Left lung (tissue), 10 donors: ENCODE measurements around the gene GLRX3. TPM values are rescaled to one million over a fixed set of nuclear protein-coding genes. Genes with fewer than 3 reads are reported as not detected.
"Not testable (repeated sequence)": the region's sequence is repeated elsewhere in the genome, so short reads cannot be mapped to it uniquely, and the experiment has no call there.

Experiments
- ATAC-seq: fragments of 200-7000 bp; cut with Tn5 transposase; one replicate; pipeline ENCODE4 v1.9.1; 2020; ENCODE audit warnings: moderate library complexity
- DNase-seq, 4 donors: peaks; one replicate each; pipeline ENCODE4 v3.0.0-alpha.2; 2013 to 2020
- H3K27ac ChIP-seq, 2 donors: fragments of 200-600 bp; sonication (generic) in 1 of 2; one replicate each; pipeline versions ENCODE4 v1.5.0 to v1.8.0; 2020 to 2021
- H3K27me3 ChIP-seq, 2 donors: fragments of 200-600 bp; sonication (generic) in 1 of 2; one replicate each; pipeline versions ENCODE4 v1.5.0 to v1.8.0; 2020 to 2021
- H3K36me3 ChIP-seq, 2 donors: fragments of 200-600 bp; sonication (generic) in 1 of 2; one replicate each; pipeline versions ENCODE4 v1.5.0 to v1.8.0; 2020 to 2021
- H3K4me1 ChIP-seq, 2 donors: fragments of 200-600 bp; one replicate each; pipeline ENCODE4 v1.8.0; 2021
- H3K4me3 ChIP-seq, 2 donors: fragments of 200-600 bp; sonication (generic) in 1 of 2; one replicate each; pipeline versions ENCODE4 v1.5.0 to v1.8.0; 2020 to 2021; ENCODE audit warnings: mild to moderate bottlenecking in 1 of 2
- H3K9me3 ChIP-seq, 2 donors: fragments of 200-600 bp; sonication (generic) in 1 of 2; one replicate each; pipeline versions ENCODE4 v1.5.0 to v1.8.0; 2020 to 2021
- intact Hi-C, 2 donors: fragments of 100-400 bp; cut with DNase I; formaldehyde crosslinking; loops; one replicate each; pipeline versions ENCODE4 v1.11.2 to v1.14.2; 2022
- polyA plus RNA-seq, 6 donors: library from polyadenylated mRNA; unstranded; fragments of 120-200 nt; gene quantifications; one replicate each; pipeline ENCODE4 v1.2.1, GENCODE V29; 2013; ENCODE audit not compliant: insufficient read length in 6 of 6
- total RNA-seq, 2 donors: library from RNA; stranded (reverse); fragmentation: NEBNext Ultra II Directional; extraction: Animal tissue kit (Norgen Biotek cat#: 25700); gene quantifications; one replicate each; pipeline ENCODE4 v1.2.1, GENCODE V29; 2021
- TF ChIP-seq, protein P1 (sequence below), 2 donors: fragments of 200-600 bp; sonication (generic) in 1 of 2; IDR thresholded peaks; one replicate each; pipeline versions ENCODE4 v1.5.0 to v1.8.0; 2021; ENCODE audit warnings: antibody characterized with exemption in 2 of 2
- donor health status: DM: no; HTN: yes; CAD: no.
- donor health status: DM: no; HTN: no; CAD: no.

GLRX3 gene
- total and polyA plus RNA-seq, 8 donors = 67.3 to 88.6 (median 75.9) TPM

DNA sequence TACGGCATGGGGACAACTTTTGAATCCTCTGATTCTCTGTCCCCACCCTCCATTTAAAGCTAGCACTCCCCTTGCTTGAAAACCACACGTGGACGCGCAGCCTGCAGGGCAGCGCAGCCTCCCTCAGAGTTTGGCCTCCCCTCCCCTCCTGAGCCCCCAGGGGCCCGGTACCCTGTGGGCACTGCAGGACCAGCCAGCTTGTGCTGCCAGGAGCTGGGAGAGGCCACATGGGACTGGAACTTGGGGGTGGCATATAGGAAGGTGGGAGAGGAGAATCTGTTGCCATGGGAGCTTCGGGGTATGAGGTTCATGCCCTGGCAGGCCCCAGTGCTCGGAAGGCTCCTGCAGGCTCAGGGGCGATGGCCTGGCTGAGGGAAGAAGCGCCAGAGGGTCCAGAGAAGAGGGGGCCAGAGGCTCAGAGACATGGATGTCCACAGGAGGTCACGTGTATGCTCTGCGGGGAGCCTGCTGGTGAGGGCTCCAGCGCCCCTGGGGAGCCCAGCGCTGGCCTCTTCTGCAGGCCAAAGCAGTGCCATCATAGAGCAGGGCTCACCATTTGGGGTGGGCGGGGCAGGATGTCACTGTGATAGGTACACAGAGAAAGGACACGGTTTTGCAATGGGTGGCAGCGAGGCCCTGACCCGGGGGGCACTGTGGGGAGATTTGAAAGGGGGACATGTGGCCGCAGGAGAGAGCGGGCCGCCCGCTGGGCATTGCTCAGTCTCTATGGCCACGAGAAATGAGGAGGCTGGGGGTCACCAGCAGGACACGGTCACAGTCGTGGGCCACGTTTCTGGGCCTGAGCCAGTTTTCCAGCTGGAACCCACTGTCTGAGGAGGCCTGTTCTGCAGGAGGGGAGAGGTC is 64.2 kb downstream of the GLRX3 start:
- intact Hi-C loops = no loop called here
- no peaks in the 10 kb centered on the region for H3K36me3 ChIP-seq
- ATAC-seq (no peak), DNase-seq (no peak)
- no peaks in the 10 kb centered on the region for H3K9me3 ChIP-seq
- H3K27me3 ChIP-seq = peaks cover 0 to 29% of the 10 kb centered on the region in 2 donors
- TF ChIP-seq, protein P1, sequence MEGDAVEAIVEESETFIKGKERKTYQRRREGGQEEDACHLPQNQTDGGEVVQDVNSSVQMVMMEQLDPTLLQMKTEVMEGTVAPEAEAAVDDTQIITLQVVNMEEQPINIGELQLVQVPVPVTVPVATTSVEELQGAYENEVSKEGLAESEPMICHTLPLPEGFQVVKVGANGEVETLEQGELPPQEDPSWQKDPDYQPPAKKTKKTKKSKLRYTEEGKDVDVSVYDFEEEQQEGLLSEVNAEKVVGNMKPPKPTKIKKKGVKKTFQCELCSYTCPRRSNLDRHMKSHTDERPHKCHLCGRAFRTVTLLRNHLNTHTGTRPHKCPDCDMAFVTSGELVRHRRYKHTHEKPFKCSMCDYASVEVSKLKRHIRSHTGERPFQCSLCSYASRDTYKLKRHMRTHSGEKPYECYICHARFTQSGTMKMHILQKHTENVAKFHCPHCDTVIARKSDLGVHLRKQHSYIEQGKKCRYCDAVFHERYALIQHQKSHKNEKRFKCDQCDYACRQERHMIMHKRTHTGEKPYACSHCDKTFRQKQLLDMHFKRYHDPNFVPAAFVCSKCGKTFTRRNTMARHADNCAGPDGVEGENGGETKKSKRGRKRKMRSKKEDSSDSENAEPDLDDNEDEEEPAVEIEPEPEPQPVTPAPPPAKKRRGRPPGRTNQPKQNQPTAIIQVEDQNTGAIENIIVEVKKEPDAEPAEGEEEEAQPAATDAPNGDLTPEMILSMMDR (IDR thresholded peaks at IDR 0.05) = no peak
- H3K4me1 ChIP-seq = no peaks in the 10 kb centered on the region
- no peak overlapping the region for H3K4me3 ChIP-seq
- no peak overlapping the region for H3K27ac ChIP-seq

DNA sequence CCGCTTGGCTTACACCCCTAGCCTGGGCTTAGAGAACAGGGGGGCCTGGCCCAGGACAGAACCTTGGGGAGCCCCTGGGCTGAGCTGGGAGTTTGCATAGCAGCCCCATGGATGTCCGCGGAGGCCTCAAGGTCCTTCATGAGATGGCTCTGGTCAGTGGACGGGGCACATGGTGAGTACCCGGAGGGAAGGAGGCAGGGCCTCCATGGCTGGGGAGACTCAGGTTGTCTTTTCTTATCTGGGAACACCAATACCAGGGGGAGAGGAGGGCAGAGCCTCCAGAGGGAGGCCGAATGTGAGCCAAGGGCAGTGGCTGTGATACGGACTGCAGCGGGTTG is 64.8 kb downstream of the GLRX3 start:
- TF ChIP-seq, protein P1 (IDR thresholded peaks at IDR 0.05) = no peak
- Histone ChIP-seq H3K4me3 (no peak overlapping the region), H3K36me3 (no peaks in the 10 kb centered on the region), H3K4me1 (no peaks in the 10 kb centered on the region), H3K9me3 (no peaks in the 10 kb centered on the region), H3K27me3 (peaks cover 0 to 29% of the 10 kb centered on the region in 2 donors), H3K27ac (no peak overlapping the region)
- no peak for DNase-seq
- intact Hi-C loops = no loop called here
- no peak for ATAC-seq

DNA sequence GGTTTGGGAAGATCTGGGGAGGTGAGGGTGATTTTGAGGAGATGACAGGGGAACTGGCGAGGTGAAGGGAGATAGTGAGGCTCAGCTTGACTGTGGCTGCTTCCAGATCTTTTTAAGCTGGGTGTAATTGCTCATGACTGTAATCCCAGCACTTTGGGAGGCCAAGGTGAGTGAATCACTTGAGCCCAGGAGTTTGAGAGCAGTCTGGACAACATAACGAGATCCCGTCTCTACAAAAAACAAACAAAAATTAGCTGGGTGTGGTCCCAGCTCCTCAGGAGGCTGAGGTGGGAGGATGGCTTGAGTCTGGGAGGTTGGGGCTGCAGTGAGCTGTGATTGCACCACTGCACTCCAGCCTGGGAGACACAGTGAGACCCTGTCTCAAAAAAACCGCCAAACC is 66.0 kb downstream of the GLRX3 start:
- H3K36me3 ChIP-seq, H3K4me1 ChIP-seq, ATAC-seq, H3K4me3 ChIP-seq, DNase-seq, H3K27ac ChIP-seq, intact Hi-C loops, H3K9me3 ChIP-seq: not testable (repeated sequence)
- peaks cover 0 to 29% of the 10 kb centered on the region in 2 donors for H3K27me3 ChIP-seq

DNA sequence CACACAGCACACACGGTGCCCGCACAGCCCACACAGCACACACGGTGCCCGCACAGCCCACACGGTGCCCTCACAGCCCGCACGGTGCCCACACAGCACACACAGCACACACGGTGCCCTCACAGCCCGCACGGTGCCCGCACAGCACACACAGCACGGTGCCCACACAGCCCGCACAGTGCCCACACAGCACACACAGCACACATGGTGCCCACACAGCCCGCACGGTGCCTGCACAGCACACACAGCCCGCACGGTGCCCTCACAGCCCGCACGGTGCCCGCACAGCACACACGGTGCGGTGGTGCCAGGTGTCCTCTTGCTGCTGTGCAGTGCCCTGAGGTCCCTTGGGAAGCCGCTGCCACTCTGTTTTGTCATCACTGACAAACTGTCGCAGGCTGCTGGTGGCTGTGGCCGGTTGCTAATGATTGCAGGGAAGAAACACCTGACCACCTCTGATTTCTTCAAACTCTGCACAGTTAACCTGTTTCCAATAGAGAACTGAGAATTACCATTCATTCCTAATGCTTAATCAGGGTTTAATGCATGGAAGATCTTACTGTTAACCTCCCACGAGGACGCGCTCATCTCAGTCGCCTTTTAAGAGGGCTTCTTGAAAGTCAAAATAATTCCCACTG is 66.9 kb downstream of the GLRX3 start:
- no peak for DNase-seq
- ATAC-seq = no peak
- Histone ChIP-seq H3K27me3 (peaks cover 0 to 29% of the 10 kb centered on the region in 2 donors), H3K4me1 (no peaks in the 10 kb centered on the region), H3K9me3 (no peaks in the 10 kb centered on the region), H3K4me3 (no peak overlapping the region), H3K36me3 (no peaks in the 10 kb centered on the region), H3K27ac (no peak overlapping the region)
- intact Hi-C loops = no loop called here
- TF ChIP-seq, protein P1 (IDR thresholded peaks at IDR 0.05) = no peak

DNA sequence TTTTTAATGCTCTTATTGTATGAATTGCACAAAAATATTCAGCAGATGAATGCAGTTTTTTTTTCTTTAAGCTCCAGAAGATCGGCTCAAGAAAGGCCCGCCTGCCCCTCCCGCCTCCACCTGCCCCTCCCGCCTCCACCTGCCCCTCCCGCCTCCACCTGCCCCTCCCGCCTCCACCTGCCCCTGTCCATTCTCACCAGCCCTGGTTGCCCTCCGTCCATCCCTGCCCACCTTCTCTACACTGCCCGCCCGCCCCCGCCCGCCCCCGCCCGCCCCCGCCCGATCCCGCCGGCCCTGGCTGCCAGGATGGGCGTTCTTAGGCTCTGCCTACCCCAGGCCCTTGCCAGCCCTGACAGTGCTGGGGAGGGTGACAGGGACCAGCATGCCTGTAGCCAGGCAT is 67.4 kb downstream of the GLRX3 start:
- ATAC-seq = no peak
- intact Hi-C loops = no loop called here

More for the DNA sequence above, 67.4 kb downstream of the GLRX3 start:
- Histone ChIP-seq H3K36me3 (no peaks in the 10 kb centered on the region), H3K9me3 (no peaks in the 10 kb centered on the region), H3K27me3 (peaks cover 0 to 29% of the 10 kb centered on the region in 2 donors), H3K4me1 (no peaks in the 10 kb centered on the region), H3K4me3 (no peak overlapping the region), H3K27ac (no peak overlapping the region)
- TF ChIP-seq, protein P1 (IDR thresholded peaks at IDR 0.05) = no peak
- no peak for DNase-seq
